Measurements from ENCODE around the gene PEBP1.

The PEBP1 gene

DNA sequence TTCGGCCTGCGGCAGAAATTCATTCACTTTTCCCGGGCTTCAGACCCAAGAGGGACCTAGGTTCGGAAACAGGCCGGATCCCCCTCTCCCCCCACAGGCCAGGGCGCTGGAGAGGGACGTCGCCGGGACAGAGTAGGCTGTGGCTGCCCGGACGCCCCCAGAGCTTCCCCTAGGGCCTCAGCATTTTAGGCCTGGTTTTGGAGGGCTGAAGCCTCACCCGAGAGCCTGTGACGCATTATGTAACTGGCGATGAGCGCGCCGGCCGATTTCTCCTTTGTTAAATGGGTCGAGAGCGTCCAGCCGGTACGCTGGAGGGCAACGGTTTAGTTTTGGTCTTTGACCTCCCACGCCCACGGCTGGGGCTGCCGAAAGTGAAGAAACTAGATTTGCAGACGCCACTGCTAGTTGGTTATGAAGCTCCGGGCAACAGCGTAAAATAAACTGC, 657 bp downstream of the PEBP1 start:
- peak; percentile 45 for DNase-seq

DNA sequence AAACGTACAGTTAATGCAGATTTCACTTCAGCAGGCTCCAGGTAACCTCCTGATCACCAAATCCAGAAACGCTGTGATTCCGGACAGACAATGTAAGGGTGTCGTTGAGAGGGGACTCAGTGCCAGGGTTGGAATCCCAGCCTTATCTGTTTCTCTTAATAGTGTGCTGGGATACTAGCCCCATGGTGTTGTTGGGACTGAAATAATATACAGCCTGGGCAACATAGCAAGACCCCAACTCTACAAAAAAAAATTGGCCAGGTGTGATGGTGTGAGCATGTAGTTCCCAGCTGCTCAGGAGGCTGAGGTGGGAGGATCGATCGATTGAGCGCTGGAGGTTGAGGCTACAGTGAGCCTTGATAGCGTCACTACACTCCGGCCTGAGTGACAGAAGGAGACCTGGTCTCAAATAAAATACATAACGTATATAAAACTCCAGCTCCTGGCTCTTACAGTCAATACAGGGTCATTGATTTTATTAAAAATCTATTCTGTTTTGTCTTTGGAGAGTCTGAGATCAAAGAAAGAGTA, 1.3 kb downstream of the PEBP1 start:
- DNase-seq: no peak

DNA sequence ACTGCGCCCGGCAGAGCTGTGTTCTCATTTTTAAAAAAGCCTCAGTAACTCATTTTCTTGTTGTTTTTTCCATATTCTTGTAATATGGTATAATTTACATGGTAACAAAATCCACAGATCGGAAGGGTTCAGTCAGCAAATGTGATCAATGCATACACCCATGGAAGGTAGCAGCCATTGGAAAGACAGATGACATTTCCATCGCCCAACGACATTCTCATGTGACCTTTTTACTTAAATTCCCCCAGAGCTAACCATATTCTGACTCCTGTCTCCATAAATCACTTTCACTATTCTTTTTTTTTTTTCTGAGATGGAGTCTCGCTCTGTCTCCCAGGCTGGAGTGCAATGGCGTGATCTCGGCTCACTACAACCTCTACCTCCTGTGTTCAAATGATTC, 4.9 kb downstream of the PEBP1 start:
- DNase-seq: no peak

DNA sequence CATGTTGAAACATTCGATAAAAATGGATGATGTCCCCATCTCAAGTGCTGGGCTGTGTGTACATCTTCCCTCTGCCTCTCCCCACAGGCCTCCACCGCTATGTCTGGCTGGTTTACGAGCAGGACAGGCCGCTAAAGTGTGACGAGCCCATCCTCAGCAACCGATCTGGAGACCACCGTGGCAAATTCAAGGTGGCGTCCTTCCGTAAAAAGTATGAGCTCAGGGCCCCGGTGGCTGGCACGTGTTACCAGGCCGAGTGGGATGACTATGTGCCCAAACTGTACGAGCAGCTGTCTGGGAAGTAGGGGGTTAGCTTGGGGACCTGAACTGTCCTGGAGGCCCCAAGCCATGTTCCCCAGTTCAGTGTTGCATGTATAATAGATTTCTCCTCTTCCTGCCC, 8.6 kb downstream of the PEBP1 start:
- DNase-seq: no peak

DNA sequence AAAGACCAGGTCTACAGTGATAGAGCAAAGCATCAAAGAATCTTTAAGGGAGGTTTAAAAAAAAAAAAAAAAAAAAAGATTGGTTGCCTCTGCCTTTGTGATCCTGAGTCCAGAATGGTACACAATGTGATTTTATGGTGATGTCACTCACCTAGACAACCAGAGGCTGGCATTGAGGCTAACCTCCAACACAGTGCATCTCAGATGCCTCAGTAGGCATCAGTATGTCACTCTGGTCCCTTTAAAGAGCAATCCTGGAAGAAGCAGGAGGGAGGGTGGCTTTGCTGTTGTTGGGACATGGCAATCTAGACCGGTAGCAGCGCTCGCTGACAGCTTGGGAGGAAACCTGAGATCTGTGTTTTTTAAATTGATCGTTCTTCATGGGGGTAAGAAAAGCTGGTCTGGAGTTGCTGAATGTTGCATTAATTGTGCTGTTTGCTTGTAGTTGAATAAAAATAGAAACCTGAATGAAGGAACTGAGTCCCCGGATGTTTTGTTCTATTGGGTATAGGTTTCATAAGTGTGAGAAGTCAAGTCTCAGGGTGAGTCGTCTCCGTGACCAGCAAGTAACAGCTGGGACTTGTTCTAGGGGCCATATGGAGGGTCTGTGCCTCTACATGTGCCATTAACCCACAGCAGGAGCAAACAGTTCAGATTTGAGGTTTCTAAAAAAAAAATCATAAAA, 9.3 kb downstream of the PEBP1 start:
- no peak for DNase-seq

DNA sequence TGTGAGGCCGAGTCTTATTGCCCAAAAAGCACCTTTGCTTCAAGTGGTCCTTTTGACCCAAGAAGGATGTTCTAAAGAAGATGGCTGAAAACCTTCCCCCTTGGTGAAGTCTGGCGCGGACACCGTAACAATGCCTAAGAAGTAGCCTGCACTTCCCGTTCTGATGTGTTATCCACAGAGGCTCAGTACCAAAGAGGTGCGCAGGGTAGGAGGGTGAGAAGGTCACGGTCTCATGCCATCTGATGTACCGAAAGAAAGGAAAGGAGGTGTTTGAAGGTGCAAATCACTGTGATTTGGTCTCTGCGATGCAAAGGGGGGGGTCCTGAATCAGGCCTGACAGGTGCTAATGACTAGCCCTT, 9.9 kb downstream of the PEBP1 start:
- no peak for DNase-seq

DNA sequence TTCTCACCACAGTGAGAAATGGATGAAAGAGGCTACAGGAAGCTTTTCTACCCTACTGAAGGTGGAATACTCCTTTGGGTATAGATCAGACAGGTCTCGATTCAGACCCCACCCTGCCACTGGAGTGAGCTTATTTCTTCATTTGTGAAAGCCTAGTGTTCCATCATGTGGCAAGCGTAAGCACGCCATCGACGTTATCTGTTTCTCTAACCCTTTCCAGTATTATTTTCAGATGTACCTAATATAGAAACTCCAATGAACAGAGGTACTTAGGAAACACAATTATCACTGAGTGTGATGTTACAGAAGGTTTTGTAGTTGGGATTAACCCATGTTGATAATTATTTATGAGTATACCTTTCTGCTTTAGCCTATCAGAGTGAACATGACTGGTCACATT, 12.4 kb downstream of the PEBP1 start:
- DNase-seq: no peak

DNA sequence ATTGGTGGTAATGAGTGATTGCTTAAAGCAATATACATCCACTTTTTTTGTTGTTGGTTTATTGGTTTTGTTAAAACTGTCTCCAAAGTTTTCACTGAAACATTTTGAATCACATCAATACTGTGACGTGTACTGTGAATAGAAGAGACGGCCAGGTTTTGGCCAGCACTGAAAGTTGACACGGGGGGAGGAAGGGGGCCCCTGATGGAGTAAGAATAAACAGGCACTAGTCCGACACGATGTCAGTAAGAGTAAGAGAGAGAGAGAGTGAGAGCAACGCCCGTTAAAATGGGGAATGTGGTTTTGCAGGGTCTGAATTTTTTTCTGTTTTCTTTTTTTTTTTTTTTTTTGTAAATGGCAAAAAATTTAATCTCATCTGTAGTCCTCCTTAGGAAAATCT, 14.7 kb downstream of the PEBP1 start:
- DNase-seq: peak; percentile 10

DNA sequence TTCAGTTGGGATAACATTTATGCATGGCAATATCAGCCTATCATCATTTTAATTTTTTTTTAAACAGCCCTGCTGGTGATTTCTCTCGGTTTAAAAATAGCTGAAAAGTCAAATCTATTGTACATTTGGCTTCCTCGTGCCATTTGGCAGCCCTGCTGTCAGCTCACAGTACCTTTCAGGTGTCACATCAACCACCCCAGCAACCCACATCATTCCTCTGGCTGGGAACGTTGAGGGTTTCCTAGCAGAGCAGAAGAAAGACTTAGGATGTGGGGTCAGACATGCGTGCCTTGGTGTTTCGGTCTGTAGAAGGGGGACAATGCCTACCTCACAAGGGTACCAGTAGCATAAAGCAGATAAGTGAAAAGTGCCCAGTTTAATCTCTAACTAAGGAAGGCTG, 15.8 kb downstream of the PEBP1 start:
- DNase-seq: no peak

DNA sequence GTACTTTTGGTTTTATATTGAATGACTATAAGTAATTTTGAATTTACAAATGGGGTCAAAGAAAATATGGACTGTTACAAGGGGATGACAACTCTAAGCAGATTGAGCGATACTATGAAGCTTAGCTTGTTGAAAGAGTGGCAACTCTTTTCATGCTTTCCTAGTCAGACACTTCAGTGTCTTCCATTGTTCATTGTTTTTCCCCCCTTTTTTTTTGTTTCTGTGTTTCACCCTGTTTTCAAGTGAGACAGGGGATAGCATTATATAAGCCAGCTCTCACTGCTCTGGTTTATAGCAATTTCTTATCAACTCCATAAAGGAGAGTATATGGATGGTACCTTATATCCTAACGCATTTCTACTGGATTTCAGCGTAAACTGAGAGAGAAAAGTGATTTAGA, 24.6 kb downstream of the PEBP1 start:
- peak; percentile 45 for DNase-seq

DNA sequence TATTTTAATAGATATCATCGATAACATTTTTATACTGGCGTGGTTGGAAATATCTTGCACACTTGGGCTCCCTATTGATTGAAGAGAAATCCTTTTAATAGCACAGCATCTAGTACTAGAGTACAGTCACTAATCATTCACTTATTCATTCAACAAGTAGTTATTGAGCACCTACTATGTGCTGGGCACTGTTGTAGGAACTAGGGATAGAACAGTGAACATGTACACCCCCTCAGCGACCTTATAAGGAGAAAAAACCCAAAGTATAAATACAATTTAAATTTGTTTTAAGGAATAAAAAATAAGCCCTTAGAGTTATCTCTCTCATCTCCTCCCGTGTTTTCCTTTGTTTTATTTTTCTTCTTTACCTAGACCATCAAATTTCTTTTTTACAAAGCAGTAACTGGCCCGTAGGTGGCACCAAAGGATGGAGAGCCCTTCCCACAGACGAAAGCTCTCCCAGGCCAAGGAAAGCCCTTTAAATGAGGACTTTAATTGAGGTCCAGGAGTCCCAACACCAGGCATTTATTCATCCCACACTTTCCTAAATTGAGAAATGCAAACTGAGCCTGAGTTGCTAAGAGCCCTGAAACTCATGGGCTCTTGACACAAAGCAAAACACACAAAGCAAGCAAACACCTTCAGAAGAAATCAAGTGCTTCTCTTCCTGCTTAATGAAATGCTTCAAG, 29.0 kb downstream of the PEBP1 start:
- peak; percentile 20 for DNase-seq

DNA sequence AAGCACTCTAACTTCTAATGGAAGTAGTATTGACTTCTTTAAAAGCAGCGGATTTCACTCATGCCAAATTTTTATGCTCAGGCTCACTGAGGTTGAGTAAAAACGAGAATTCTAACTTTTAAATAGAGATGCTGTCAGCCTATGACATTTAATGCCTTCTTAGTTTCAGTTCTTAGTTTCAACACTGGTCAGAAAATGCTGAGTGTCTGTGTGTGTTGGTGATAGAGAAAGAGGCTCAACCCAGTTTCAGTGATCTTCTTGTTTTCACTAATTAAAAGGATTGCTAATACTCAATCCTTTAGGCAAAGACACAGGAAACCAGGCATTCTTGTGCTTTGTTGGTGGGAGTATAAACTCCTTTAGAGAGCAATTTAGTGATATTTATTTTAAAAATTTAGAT, 31.0 kb downstream of the PEBP1 start:
- DNase-seq: no peak

DNA sequence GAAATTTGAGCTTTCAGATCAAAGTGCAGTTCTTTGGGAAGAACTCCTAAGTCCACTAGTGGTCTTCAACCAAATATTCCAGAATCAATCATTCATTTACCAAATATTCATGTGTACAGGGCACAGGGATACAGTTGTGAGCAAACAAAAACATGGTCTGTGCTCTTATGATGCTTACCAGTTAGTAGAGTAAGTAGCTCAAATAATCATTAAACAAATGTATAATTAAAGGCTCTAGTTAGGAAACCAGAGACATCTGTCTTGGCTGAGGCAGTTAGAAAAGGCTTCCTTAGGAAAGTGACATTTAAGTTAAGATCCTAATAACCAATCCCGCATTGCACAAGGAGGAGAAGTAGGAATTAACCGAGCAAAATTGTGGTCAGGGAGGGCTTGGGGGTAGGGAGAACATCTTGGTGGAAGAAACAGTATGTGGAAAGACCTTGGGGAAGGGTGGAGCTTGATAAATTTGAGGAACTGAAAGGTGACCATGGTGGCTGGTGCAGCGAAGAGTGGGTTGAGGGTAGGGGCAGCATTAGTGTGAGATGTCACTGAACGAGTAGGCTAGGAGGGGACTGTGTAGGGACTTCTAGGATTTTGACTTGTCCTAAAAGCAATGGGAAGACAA, 40.0 kb downstream of the PEBP1 start:
- no peak for DNase-seq

DNA sequence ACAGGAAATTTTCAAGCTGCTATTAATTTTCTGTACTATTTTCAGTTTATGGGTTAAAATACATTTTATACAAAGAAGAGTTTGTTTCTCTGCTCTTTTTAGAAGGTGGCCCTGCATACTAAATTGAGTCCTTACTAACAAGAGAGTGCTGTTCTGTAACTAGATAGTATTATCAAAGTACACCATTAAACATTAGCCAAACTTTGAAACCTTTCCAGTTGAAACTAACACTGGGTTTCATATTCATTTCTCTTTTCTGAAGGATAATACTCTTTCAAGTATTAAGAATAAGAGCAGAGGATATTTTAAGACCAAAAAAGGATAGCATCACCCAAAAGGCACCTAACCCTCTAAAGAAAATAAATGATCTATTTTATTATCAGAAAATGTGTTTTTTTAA, 47.2 kb downstream of the PEBP1 start:
- DNase-seq: no peak

DNA sequence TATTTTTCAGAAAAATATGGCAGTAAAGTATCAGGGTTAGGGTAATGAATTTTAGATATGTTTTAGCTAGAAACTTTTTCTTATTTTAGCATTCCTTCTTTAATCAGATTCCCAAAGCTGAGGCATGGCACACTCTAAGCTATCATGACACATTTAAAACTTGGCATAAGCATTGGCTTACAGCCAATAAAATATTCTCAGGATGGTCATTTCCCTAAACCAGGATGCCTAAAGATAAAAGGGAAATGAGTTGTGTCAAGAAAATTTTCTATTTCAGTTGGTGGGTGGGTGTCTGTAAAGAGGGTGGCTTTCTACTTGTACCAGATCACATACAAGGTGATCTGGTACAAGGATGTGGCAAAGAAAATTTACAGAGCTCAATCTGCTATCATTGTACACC, 47.8 kb downstream of the PEBP1 start:
- no peak for DNase-seq

DNA sequence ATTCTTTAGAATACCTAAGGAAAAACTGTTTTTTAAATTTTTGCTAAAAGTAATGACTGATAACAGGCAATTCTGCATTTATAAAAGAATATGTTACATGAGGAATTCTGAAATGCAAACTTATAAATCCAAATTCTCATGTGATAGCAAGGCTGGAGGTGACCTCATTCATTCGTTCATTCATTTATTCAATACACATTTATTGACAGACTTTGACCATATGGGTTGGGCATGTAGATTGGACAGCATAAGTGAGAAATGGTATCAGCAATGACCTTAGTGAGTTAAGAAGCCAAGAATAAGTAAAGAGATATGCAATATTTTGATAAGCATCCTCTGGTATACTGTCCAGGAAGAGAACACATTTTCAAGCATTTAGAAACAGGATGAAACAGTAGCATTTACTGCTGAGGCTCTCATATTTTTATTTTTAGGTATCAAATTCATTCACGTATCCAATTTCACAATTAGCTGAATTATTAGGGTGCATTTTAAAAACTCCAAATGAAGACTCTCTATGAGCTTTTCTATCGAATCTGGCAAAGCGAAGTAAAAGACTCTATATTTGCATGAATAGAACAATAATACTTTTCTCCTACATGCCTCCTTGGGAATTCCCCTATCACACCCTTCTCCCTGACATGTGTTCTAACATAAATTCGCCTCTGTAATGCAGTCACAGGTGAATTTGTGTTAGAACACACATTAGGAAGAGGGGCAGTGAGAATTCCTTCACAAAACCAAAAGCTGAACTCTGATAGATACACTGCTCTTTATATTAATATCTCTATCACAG, 49.9 kb downstream of the PEBP1 start:
- DNase-seq: peak; percentile 7

DNA sequence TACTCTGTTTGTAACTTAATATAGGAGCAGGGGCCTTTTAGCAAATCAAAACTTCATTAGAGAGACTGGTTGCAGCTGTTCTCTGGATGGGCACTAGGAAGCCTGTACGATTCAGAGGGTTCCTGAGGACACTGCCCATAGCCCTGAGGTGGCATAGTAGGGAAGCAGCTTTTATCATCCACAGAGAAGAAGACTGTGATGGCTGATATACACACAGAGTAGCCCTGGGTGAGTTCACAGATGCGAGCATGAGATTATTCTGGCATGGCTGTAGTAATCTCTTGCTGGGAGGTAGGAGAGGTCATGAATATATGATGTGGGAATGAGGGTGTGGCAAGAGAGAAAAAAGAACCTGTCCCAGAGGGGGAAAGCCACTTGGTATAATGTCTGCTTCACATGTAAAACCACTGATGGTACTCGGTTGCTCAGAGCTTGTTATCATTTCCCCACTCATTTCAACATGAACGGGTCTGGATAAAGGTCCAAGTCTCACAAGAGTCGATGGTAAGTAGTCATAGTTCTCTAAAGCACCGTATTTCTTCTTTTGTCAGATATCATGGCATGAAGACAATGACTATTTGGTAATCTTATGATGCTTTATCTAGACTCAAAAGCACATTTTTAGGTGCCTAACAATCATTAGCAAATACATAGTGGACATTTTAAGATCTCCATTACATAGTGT, 52.0 kb downstream of the PEBP1 start:
- DNase-seq: peak; percentile 34

DNA sequence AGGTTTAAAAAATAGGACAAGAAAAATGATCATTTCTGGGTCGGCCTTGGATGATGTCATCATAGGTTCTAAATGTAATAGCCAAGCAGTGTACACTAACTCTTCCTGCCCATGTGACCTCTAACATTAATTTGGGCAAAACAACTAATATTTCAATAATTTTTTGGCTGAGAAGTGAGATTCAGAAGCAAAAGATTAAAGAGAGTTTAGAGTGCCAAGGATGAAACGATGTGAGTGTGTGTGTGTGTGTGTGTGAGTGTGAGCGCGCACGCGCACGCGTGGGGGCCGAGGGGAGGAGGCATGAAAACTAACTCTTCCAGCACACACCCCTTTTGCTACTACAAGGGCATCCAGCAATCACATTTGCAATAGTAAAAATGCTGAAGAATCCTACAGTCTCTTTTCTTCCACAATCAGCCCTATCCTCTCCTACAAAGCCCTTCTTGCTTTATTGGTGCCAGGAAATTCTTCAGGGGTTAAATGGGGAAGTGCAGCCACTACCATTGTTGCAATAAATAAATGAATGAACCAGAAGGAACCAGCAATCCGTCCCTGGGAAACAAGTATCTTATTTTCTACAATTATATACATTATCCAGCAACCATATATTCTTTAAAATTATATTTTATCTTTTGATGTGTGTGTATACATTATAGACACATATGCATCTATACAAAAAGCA, 52.9 kb downstream of the PEBP1 start:
- DNase-seq: peak; percentile 70

DNA sequence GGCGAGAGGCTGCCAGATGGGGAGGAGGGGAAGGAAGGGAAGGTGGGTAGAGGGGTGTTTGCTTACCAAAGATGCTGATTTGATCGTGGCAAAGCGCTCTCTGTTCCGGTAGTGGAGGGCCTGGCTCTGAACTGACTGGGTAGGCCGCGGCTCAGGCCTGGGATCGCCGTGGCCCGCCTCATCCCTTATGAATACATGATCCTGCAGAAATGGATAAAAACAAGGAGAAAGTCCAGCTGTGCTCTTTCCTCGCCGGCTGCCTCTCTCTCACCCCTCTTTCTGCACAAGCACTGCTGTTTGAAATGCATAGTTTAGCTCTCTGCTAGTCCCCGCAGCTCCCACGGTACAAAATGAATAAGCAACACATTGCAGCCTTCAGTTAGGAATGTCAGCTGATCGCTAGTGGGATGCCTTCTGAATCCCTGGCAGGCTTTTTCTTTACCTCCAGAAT, 53.8 kb downstream of the PEBP1 start:
- DNase-seq: peak; percentile 77

DNA sequence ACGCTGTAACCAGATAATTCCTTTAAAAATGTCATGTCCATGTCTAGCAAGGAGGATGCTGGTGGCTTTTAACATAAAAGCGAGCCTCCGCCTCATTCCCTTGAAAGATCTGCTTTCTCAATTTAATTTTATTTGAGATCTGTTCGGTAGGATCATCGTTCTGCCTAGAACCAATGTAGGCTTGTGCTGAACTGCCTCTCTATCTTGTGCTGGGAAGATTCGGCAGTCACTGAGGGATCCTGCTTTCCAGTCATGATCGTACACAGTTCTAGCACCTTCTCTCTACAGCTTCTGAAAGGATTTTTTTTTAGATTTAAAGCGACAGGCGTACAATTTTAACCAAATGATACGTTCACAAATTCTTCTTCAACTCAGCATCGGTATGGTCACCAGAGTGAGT, 54.3 kb downstream of the PEBP1 start:
- peak; percentile 77 for DNase-seq

DNA sequence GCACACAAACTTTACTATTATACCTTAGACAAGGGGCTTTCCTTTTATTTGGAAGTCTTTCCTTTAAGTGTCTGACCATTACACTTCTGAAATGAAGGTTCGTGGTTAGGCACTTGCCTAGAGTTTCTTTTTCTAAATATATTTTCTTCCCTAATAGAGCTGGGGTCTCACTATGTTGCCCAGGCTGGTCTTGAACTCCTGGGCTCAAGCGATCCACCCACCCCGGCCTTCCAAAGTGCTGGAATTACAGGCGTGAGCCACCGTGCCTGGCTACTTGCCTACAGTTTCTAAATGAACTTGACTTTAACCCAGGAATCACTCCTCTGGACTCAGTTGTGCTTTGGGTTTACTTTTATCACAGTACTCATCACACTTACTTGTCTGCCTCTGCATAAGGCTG, 57.6 kb downstream of the PEBP1 start:
- no peak for DNase-seq

DNA sequence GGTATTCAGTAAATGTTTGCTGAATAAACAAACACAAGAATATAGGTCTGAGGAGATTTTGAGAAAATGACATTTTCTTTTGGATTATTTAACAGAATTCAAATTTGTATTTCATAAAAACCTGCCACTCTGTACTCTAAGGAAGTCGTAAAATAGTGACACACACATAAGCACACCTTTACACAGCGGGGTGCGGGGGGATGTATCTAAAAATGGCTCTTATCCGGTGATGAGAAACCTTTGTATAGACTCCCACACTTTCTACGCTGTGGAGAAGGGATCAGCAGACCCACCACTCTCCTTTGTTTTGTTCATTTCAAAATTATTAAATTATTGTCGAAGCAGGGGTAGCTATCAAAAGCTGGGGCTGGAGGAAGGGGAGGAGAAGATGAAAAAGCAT, 58.0 kb downstream of the PEBP1 start:
- DNase-seq: no peak

Measured in midbrain (tissue), 1 donor.